ENCODE results near the gene VSIG10. TPM values are rescaled to one million over a fixed set of nuclear protein-coding genes. Genes with fewer than 3 reads are reported as not detected.

VSIG10 gene
- total RNA-seq, 1 experiment from 2014 or later: 97.4 TPM

DNA sequence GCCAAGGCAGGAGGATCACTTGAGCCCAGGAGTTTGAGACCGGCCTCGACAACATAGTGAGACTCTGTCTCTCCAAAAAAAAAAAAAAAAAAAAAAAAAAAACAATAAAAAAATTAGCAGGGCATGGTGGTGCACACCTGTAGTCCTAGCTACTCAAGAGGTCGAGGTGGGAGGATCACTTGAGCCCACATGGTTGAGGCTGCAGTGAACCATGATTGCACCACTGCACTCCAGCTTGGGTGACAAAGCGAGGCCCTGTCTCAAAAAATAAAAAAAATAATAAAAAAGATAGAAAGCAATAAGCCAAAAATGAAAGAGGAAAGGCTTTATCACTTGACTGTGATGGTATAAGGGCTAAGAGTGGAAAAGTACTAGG, 21.9 kb upstream of the VSIG10 start:
- no peak overlapping the region for H2BK15ac ChIP-seq (ENCODE audit: low read depth, low read length)
- H3K27ac ChIP-seq (ENCODE audit: insufficient read length, low read depth, low read length): no peak overlapping the region
- H2BK12ac ChIP-seq (ENCODE audit: insufficient read length, low read depth, low read length): no peak overlapping the region
- H4K8ac ChIP-seq (replicated peaks; ENCODE audit: insufficient read length, low read depth, low read length): no peak overlapping the region
- TF ChIP-seq, protein P1, sequence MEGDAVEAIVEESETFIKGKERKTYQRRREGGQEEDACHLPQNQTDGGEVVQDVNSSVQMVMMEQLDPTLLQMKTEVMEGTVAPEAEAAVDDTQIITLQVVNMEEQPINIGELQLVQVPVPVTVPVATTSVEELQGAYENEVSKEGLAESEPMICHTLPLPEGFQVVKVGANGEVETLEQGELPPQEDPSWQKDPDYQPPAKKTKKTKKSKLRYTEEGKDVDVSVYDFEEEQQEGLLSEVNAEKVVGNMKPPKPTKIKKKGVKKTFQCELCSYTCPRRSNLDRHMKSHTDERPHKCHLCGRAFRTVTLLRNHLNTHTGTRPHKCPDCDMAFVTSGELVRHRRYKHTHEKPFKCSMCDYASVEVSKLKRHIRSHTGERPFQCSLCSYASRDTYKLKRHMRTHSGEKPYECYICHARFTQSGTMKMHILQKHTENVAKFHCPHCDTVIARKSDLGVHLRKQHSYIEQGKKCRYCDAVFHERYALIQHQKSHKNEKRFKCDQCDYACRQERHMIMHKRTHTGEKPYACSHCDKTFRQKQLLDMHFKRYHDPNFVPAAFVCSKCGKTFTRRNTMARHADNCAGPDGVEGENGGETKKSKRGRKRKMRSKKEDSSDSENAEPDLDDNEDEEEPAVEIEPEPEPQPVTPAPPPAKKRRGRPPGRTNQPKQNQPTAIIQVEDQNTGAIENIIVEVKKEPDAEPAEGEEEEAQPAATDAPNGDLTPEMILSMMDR (conservative IDR thresholded peaks at IDR 0.05): no peak
- no peaks in the 10 kb centered on the region for H3K27me3 ChIP-seq (ENCODE audit: insufficient read depth, low read length)
- H3T11ph ChIP-seq (ENCODE audit: low read length): no peak overlapping the region
- H3K9me3 Mint-ChIP-seq: 0 out of 5 replicates have a peak, but pooled peaks cover 0 to 5% of the 10 kb centered on the region in 2 experiments
- no peak overlapping the region for H2BK120ac ChIP-seq (ENCODE audit: low read depth, low read length, poor library complexity, severe bottlenecking)
- H3K27me3 Mint-ChIP-seq (ENCODE audit: low read depth): no peaks in the 10 kb centered on the region
- no peak overlapping the region for H3K4me2 ChIP-seq (ENCODE audit: insufficient read depth, insufficient read length, low read length)
- H2BK5ac ChIP-seq (ENCODE audit: insufficient read length, low read length): no peak overlapping the region
- peaks cover 2% of the 10 kb centered on the region; the same call in 1 of the 2 replicates for H3K4me1 ChIP-seq (ENCODE audit: insufficient read depth, low read length)
- H3K36me3 Mint-ChIP-seq (ENCODE audit: insufficient read depth in 1 of 3, low read depth in 3 of 3): peaks cover under 1 to 6% (median 5%) of the 10 kb centered on the region in 3 experiments; a peak in 4 of 7 replicates
- no peak overlapping the region for H3K4me3 Mint-ChIP-seq
- peaks cover 9 to 11% of the 10 kb centered on the region in 2 experiments for H3K4me1 Mint-ChIP-seq
- no peaks in the 10 kb centered on the region for H3K23me2 ChIP-seq (ENCODE audit: insufficient read length, low read depth, low read length, poor library complexity, severe bottlenecking)
- no peaks in the 10 kb centered on the region for H3K79me2 ChIP-seq (ENCODE audit: insufficient read depth, low read length)
- no peak overlapping the region for H3K23ac ChIP-seq (ENCODE audit: insufficient read length, low read depth, low read length)
- no peak overlapping the region for H4K91ac ChIP-seq (ENCODE audit: insufficient read length, low read depth, low read length)
- no peaks in the 10 kb centered on the region for H3K79me1 ChIP-seq (ENCODE audit: insufficient read depth, low read depth, low read length, poor library complexity, severe bottlenecking)
- no peak overlapping the region for H2AK5ac ChIP-seq (ENCODE audit: insufficient read length, low read length)
- no peak overlapping the region for H3K4ac ChIP-seq (ENCODE audit: low read depth, low read length)
- no peak for DNase-seq
- no peak overlapping the region for H3K27ac Mint-ChIP-seq
- no peaks in the 10 kb centered on the region for H4K20me1 ChIP-seq (ENCODE audit: control insufficient read depth, insufficient read depth, insufficient read length)
- H3K9me3 ChIP-seq (ENCODE audit: control insufficient read depth, low read depth, low read length): no peaks in the 10 kb centered on the region
- H3K14ac ChIP-seq (ENCODE audit: insufficient read depth, low read length): no peak overlapping the region
- H3K56ac ChIP-seq (ENCODE audit: insufficient read length, low read depth, low read length): no peak overlapping the region
- no peak overlapping the region for H4K5ac ChIP-seq (ENCODE audit: insufficient read length, low read depth, low read length)
- no CpG with 5 or more reads among the region's 4 CpGs for WGBS (ENCODE audit: extremely low coverage, insufficient read length, low lambda C conversion rate)
- no peak overlapping the region for H3K18ac ChIP-seq (ENCODE audit: insufficient read length, low read depth, low read length)
- H2AFZ ChIP-seq (ENCODE audit: low read length): no peak overlapping the region
- H2BK20ac ChIP-seq (ENCODE audit: low read depth, low read length, poor library complexity, severe bottlenecking): no peak overlapping the region
- H3K9ac ChIP-seq (ENCODE audit: extremely low read depth, insufficient read length, low read length): no peak overlapping the region

Measured in H9 (cell line).